GM19463 (cell line): Measurements from ENCODE around the gene TMEM140.
A peak's percentile ranks its signal among the peaks of the same experiment; 100 is the strongest.
"Not testable (repeated sequence)": the region's sequence is repeated elsewhere in the genome, so short reads cannot be mapped to it uniquely, and the experiment has no call there.

Experiments
- ATAC-seq: cut with Tn5 transposase; IDR thresholded peaks from one replicate; pipeline ENCODE4 v1.9.1; 2021; ENCODE audit warnings: mild to moderate bottlenecking, moderate library complexity; ENCODE audit not compliant: unreplicated experiment

Gene TMEM140

DNA sequence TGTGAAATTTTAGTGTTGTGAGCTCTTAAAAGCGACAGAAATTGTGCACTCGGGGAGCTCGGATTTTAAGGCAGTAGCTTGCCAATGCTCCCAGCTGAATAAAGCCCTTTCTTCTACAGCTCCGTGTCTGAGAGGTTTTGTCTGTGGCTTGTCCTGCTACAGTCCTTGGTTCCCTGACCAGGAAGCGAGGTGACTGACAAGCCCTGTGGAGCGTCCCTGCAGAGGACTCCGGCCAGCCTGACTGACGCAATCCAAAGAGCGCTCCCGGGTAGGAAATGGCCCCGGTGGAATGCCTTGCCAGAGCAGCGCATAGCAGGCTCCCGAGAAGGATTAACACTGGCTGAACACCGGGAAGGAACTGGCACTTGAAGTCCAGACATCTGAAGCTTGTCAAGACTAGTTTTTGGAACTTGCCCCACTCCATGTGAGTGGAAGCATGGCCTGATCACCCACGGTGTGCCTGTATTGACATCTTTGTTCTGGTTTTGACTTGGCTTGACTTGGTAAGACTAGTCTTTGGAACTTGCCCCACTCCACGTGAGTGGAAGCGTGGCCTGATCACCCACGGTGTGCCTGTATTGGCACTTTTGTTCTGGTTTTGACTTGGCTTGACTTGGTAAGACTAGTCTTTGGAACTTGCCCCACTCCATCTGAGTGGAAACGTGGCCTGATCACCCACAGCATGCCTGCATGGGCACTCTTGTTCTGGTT is 23.9 kb downstream of the TMEM140 start:
- peak; percentile 16 for ATAC-seq

DNA sequence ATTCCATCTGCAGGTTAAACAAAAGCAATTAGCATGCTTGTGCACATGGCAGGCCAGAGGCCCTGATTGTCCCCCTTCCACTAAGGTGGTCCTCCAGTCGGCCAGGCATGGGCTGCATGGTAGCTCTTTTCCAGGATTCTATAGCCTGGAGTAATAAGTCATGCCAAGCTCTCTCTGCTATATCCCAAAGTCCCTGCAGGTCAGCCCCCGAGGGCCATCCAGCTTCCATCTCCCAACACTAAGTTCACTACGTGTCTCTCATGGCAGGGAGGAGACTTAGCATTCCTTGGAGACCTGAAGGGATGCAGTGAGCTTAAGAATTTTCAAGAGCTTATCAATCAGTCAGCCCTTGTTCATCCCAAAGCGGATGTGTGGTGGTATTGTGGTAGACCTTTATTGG is 26.0 kb downstream of the TMEM140 start:
- ATAC-seq: not testable (repeated sequence)

DNA sequence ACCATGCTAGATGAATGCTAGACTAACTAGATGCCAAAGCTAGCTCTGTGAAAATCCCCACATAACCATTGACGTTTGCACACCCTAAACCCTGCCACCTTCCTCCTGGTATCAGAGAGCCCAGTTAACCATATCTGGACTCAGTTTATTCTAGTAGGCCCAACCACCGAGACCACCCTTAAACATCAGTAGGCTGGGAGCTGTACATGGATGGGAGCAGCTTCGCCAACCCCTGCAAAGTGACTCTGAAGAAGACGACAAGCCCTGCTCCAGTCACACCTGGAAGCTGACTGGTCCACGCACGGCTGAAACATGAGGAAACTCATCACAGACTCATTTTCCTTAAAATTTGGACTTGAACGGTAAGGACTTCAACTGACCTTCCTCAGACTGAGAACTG is 27.1 kb downstream of the TMEM140 start:
- ATAC-seq: no peak

DNA sequence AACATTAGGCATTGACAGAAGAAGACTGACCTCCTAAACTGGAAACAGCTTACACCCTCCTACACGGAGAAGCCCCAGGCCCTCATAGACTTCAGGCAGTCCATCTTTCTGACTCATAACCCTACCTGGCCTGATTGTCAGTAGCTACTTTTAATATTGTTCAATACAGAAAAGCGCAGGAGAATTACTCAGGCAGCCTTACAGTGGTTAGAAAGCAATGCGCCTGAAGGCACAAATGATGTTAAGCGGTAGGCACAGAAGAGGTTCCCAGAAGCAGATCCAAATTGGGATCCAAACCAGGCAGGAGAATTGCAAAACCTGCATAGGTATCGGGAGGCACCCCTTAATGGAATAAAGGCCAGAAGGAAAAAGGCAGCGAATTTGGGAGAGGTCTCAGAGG is 28.1 kb downstream of the TMEM140 start:
- no peak for ATAC-seq

DNA sequence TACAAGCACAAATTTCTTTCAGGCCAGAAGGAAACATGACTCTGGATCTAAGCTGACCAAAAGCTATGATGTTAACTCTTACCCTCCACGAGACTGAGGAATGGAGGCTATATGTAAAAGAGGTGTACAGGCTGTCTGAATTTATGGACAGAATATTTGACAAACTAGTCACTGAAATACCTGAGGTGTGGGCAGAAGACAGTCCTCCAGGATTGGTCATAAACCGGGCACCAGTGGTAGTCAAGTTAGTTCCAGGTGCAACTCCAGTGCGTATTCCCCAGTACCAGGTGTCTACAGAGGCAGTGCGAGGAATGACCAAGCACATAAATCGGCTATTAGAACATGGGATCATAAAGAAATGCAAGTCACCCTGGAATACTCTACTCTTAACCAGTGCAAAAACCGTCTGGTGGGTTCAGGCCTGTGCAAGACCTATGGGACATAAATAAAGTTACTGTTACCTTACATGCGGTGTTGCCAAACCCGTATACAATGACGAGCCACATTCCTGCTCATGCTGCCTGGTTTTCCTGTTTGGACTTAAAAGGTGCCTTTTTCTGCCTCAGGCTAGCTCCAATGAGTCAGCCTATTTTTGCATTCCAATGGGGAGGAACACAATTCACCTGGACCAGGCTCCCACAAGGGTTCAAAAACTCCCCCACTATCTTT is 29.3 kb downstream of the TMEM140 start:
- ATAC-seq: no peak

GRCh38 chr7:135178364-135178763 is 30.5 kb downstream of the TMEM140 start:
- ATAC-seq: no peak

DNA sequence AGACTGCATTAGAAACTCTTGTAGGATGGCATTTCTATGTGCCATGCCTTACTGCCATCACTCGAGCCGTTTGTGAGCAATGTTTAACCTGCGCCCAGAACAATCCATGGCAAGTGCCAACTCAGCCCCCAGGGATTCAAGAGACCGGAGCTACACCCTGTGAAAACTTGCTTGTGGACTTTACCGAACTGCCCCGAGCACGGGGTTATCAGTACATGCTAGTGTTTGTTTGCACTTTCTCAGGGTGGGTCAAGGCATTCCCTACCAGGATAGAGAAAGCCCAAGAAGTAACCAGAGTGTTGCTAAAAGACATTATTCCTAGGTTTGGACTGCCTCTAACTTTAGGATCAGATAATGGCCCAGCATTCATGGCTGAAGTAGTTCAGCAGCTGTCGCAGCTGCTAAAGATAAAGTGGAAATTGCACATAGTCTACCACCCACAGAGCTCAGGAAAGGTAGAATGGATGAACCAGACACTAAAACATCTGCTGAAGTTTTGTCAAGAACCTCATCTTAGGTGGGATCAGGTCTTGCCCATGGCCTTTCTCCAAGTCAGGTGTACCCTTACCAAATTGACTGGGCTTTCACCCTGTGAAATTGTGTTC is 31.6 kb downstream of the TMEM140 start:
- ATAC-seq: no peak

DNA sequence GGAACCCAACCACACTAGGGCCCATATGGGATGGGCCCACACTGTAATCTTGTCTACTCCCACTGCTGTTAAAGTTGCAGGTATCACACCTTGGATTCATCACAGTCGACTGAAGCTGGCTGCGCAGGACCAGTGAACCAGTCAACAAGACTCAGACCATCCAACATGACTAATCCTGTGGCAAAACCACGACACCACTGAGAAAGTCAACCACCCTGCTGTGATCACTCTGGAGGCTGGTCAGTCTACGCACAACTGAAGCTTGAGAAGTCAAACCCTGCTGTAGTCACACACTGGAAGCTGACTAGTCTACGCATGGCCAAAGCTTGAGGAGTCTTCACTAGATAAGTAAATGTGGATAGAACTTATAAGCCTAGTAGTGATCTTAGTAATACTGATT is 32.2 kb downstream of the TMEM140 start:
- ATAC-seq: no peak

GRCh38 chr7:135181261-135181928 is 33.5 kb downstream of the TMEM140 start:
- ATAC-seq: no peak

DNA sequence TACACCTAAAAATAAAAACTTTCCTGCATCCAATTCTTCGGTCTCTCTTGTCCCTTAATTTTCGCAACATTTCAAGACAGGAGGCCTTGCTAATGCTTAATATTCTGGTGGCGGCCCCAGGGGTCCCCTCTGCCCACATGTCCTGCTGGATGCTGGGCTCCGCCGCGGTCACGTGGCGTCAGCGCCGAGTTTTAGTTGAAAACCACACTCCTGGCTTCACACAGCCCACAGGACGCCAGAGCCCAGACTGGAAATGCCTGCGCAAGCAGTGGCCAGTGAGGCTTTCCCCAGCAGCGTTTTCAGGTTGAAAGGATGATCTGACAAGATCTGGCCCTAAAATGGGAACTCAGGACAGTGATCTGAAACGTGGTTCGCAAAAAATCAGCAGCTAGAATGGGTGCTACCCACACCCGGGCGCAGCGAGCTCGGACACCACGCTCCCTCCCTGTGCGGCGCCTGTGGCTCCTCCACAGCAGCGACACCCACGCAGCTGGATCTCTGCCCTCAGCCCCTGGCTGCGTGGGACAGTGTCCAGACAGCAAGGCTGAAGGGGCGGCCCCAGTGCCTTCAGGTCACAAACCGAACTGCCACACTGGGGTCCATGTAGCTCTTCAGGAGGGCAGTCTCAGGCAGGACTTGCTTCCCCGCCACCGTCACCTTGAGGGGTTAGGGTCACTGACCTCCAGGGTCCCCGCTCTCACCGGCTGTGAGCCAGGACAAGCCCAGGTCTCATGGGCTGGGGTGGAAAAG is 34.2 kb downstream of the TMEM140 start:
- ATAC-seq: no peak

- no peak for ATAC-seq
Observed at GRCh38 chr7:135183478-135183877, 35.6 kb downstream of the TMEM140 start.

DNA sequence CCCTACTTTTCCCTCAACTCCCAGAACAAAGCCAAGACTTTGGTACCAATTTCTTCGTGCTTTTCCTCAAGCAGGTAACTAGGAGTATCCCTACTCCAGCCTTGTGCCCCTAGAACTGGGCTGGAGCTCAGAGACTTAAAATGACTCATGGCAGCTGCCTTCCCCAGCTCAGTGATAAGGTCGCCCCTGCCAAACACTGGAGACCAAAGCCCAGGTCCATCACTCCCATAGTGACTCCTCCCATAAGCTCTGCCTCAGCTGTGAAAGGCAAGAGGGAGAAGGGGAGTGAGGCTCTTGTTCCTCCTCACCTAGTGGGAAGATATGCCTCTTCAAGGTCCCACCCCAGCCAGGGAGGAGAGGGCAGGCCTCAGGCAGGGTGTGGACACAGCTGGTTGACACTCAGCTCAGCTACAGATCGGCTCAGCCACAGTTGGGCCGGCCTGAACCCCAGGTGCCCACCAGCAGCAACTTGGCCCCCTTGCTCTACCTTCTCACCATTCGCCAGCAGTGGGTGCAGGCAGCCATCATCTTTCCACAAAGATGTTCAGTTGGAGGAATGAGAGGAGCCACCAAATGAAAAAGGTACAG is 36.5 kb downstream of the TMEM140 start:
- ATAC-seq: no peak

GRCh38 chr7:135185471-135186260 is 37.8 kb downstream of the TMEM140 start:
- no peak for ATAC-seq

DNA sequence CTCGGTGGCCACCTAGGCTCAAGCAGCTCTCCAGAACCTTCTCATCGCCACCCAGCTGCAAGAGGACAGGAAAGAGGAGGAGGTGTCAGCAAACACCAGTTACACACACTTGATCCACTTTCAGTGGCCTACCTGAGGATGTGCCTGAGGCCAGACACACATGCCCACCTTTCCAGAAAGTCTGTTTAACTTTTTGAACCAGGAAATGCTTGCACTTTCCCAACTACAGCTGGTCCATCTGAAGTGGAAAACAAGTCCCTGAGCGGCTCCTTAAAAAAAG is 38.3 kb downstream of the TMEM140 start:
- ATAC-seq: no peak

GRCh38 chr7:135186841-135187253 is 39.0 kb downstream of the TMEM140 start:
- ATAC-seq: peak; percentile 58

- peak; percentile 55 for ATAC-seq
Observed at GRCh38 chr7:135188298-135188984, 40.6 kb downstream of the TMEM140 start.

GRCh38 chr7:135189221-135189662 is 41.4 kb downstream of the TMEM140 start:
- ATAC-seq: no peak

DNA sequence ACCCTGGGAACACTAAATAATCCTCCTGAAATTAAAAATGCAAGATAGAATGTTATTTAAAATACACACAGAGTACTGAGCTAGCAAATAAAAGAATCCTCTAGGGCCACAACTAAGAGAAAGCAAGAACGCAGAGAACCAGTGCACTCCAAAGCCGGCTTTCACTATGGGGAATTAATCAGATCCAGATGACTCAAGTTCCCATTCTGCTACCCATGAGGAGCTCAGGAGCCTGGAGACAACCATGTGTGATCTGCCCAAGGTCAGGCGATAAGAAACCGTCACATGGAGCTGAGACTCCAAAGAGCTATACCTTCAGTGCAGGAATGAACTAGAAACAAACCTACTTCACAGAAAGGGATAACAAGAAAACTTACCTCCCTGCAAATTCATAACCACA is 42.1 kb downstream of the TMEM140 start:
- ATAC-seq: no peak

DNA sequence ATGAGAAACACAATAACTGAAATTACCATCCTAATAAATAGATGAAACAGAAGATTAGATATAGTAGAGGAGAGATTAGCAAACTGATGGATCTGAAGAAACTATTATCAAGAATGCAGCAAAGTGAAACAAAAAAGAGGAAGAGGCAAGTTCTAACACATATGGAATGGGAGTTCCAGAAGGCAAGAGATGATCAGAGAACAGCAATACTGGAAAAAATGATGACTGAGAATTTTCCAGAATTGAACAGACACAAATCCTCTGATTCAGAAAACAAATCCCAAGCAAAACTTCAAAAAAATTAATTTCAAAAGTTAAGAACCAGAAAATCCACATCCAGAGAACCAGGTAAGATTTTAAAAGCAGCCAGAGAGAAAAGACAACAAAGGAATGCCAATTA is 42.8 kb downstream of the TMEM140 start:
- ATAC-seq: no peak
